ENCODE measurements around the gene ESR1. TPM values are rescaled to one million over a fixed set of nuclear protein-coding genes. Genes with fewer than 3 reads are reported as not detected.

ESR1 gene
- total RNA-seq, 2 experiments from 2014 or later = 0.06 TPM; not detected in 1

GRCh38 chr6:151875524-151875923 is 68.0 kb downstream of the ESR1 start:
- DNase-seq (ENCODE audit: low spot score) = no peak
- H3K4me2 ChIP-seq (ENCODE audit: low read length) = no peak overlapping the region
- H3K79me2 ChIP-seq (ENCODE audit: insufficient read depth, low read depth, low read length) = no peaks in the 10 kb centered on the region
- no peaks in the 10 kb centered on the region for H3K4me1 ChIP-seq (ENCODE audit: insufficient read depth, low read length, poor library complexity, severe bottlenecking)
- intact Hi-C loops (cut with micrococcal nuclease; ENCODE audit: unreplicated experiment) = no loop called here
- H3K27ac ChIP-seq (ENCODE audit: low read depth, low read length, poor library complexity, severe bottlenecking) = no peak overlapping the region
- H3K4me3 ChIP-seq (ENCODE audit: low read depth, low read length, poor library complexity, severe bottlenecking) = no peak overlapping the region
- H3K9me3 ChIP-seq (ENCODE audit: low read length) = no peaks in the 10 kb centered on the region
- no peaks in the 10 kb centered on the region for H3K36me3 ChIP-seq (ENCODE audit: insufficient read depth, low read length)
- BruUV-seq (replicated peaks) = no TSS peak
- ChIA-PET CTCF (ENCODE audit: unreplicated experiment) (no interaction called here), POLR2A (no interaction called here)
- no peak overlapping the region for H2AFZ ChIP-seq (ENCODE audit: low read length)
- TF ChIP-seq EZH2phosphoT487 (IDR thresholded peaks at IDR 0.05; ENCODE audit: borderline replicate concordance, low read depth, low read length) = no peak
- no peak for TF ChIP-seq CTCF (conservative IDR thresholded peaks at IDR 0.05; ENCODE audit: low read length)
- H4K20me1 ChIP-seq (ENCODE audit: insufficient read depth, low read length) = no peaks in the 10 kb centered on the region
- H3K9me2 ChIP-seq (ENCODE audit: insufficient read depth, low read length) = no peaks in the 10 kb centered on the region

- Histone ChIP-seq H3K4me2 (ENCODE audit: low read length) (no peak overlapping the region), H3K9me2 (ENCODE audit: insufficient read depth, low read length) (no peaks in the 10 kb centered on the region), H3K27ac (ENCODE audit: low read depth, low read length, poor library complexity, severe bottlenecking) (no peak overlapping the region), H3K4me1 (ENCODE audit: insufficient read depth, low read length, poor library complexity, severe bottlenecking) (no peaks in the 10 kb centered on the region), H3K79me2 (ENCODE audit: insufficient read depth, low read depth, low read length) (no peaks in the 10 kb centered on the region), H3K4me3 (ENCODE audit: low read depth, low read length, poor library complexity, severe bottlenecking) (no peak overlapping the region), H3K36me3 (ENCODE audit: insufficient read depth, low read length) (no peaks in the 10 kb centered on the region), H2AFZ (ENCODE audit: low read length) (no peak overlapping the region), H4K20me1 (ENCODE audit: insufficient read depth, low read length) (no peaks in the 10 kb centered on the region), H3K9me3 (ENCODE audit: low read length) (no peaks in the 10 kb centered on the region)
- CTCF ChIA-PET (ENCODE audit: unreplicated experiment) = no interaction called here
- TF ChIP-seq EZH2phosphoT487 (IDR thresholded peaks at IDR 0.05; ENCODE audit: borderline replicate concordance, low read depth, low read length) (no peak), CTCF (conservative IDR thresholded peaks at IDR 0.05; ENCODE audit: low read length) (no peak)
- POLR2A ChIA-PET = interaction anchor here (0.5 kb wide), 1 partner anchor 16 kb away, joined by 3 read pairs; no protein-coding TSS in a partner anchor
- no TSS peak for BruUV-seq (replicated peaks)
- intact Hi-C loops (cut with micrococcal nuclease; ENCODE audit: unreplicated experiment) = no loop called here
- DNase-seq (ENCODE audit: low spot score) = no peak
Observed at GRCh38 chr6:151876122-151876521, 68.6 kb downstream of the ESR1 start.

GRCh38 chr6:151877458-151877857 is 70.0 kb downstream of the ESR1 start:
- H3K4me3 ChIP-seq (ENCODE audit: low read depth, low read length, poor library complexity, severe bottlenecking) = no peak overlapping the region
- intact Hi-C loops (cut with micrococcal nuclease; ENCODE audit: unreplicated experiment) = no loop called here
- H2AFZ ChIP-seq (ENCODE audit: low read length) = no peak overlapping the region
- POLR2A ChIA-PET = interaction anchor here (0.6 to 0.7 kb wide), 3 partner anchors 191 to 901 kb away, joined by 3 to 8 read pairs (median 3); no protein-coding TSS in a partner anchor
- TF ChIP-seq CTCF (conservative IDR thresholded peaks at IDR 0.05; ENCODE audit: low read length) (no peak), EZH2phosphoT487 (IDR thresholded peaks at IDR 0.05; ENCODE audit: borderline replicate concordance, low read depth, low read length) (no peak)
- no peaks in the 10 kb centered on the region for H3K79me2 ChIP-seq (ENCODE audit: insufficient read depth, low read depth, low read length)
- no TSS peak for BruUV-seq (replicated peaks)
- no peaks in the 10 kb centered on the region for H3K4me1 ChIP-seq (ENCODE audit: insufficient read depth, low read length, poor library complexity, severe bottlenecking)
- no peak overlapping the region for H3K4me2 ChIP-seq (ENCODE audit: low read length)
- no peak overlapping the region for H3K27ac ChIP-seq (ENCODE audit: low read depth, low read length, poor library complexity, severe bottlenecking)
- CTCF ChIA-PET (ENCODE audit: unreplicated experiment) = no interaction called here
- DNase-seq (ENCODE audit: low spot score) = no peak
- H4K20me1 ChIP-seq (ENCODE audit: insufficient read depth, low read length) = no peaks in the 10 kb centered on the region
- no peaks in the 10 kb centered on the region for H3K36me3 ChIP-seq (ENCODE audit: insufficient read depth, low read length)
- no peaks in the 10 kb centered on the region for H3K9me3 ChIP-seq (ENCODE audit: low read length)
- H3K9me2 ChIP-seq (ENCODE audit: insufficient read depth, low read length) = no peaks in the 10 kb centered on the region
